ENCODE results near the gene SETDB2.

SETDB2 gene

DNA sequence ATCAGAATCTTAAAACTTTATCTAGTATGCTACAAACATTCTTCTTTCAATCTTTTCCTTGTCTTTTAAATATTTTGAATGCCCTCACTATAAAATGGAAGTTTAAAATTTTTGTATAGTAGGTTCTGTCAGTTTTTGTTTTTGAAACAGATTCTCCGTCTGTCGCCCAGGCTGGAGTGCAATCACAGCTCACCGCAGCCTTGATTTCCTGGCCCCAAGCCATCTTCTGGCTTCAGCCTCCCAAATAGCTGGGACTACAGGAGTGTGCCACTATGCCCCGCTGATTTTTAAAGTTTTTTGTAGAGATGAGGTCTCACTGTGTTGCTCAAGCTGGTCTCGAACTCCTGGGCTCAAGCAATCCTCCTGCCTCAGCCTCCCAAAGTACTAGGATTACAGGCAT lies 72.4 kb downstream of the SETDB2 start:
- Histone ChIP-seq H3K27me3 (replicated peaks) (no peaks in the 10 kb centered on the region), H3K27ac (no peak overlapping the region), H3K4me3 (ENCODE audit: low read depth, low read length) (no peak overlapping the region), H3K36me3 (replicated peaks) (peaks cover 13% of the 10 kb centered on the region)
- in situ Hi-C loops (cut with HindIII; ENCODE audit: low pct_ligation_motif_present, low sequenced_read_pairs), result no loop called here
- TF ChIP-seq, protein P1, sequence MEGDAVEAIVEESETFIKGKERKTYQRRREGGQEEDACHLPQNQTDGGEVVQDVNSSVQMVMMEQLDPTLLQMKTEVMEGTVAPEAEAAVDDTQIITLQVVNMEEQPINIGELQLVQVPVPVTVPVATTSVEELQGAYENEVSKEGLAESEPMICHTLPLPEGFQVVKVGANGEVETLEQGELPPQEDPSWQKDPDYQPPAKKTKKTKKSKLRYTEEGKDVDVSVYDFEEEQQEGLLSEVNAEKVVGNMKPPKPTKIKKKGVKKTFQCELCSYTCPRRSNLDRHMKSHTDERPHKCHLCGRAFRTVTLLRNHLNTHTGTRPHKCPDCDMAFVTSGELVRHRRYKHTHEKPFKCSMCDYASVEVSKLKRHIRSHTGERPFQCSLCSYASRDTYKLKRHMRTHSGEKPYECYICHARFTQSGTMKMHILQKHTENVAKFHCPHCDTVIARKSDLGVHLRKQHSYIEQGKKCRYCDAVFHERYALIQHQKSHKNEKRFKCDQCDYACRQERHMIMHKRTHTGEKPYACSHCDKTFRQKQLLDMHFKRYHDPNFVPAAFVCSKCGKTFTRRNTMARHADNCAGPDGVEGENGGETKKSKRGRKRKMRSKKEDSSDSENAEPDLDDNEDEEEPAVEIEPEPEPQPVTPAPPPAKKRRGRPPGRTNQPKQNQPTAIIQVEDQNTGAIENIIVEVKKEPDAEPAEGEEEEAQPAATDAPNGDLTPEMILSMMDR (IDR thresholded peaks at IDR 0.05; ENCODE audit: low read depth, low read length, missing control alignments), result no peak
- no peak for DNase-seq

DNA sequence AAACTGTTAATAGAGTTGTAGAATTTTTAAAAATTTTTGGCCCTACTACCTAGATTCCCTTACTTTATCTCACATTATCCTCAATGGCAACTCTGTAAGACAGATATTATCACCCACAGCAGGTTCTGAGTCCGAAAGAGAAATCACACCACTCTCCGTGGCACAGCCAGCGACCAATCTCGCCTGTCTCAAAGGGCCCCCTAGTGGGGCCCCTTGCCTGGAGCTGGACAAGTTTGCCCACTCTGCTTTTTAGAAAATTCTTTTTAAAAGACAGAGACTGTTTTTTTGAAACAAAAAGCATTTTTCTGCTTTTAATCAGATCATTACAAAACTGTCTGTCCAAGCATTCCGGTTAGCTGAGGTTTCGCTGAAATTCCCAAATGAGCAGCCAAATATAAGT lies 73.4 kb downstream of the SETDB2 start:
- Histone ChIP-seq H3K27me3 (replicated peaks) (no peaks in the 10 kb centered on the region), H3K36me3 (replicated peaks) (peaks cover 16% of the 10 kb centered on the region), H3K27ac (no peak overlapping the region), H3K4me3 (ENCODE audit: low read depth, low read length) (no peak overlapping the region)
- in situ Hi-C loops (cut with HindIII; ENCODE audit: low pct_ligation_motif_present, low sequenced_read_pairs), result no loop called here
- TF ChIP-seq, protein P1 (IDR thresholded peaks at IDR 0.05; ENCODE audit: low read depth, low read length, missing control alignments), result peak; percentile 72
- DNase-seq, result no peak

DNA sequence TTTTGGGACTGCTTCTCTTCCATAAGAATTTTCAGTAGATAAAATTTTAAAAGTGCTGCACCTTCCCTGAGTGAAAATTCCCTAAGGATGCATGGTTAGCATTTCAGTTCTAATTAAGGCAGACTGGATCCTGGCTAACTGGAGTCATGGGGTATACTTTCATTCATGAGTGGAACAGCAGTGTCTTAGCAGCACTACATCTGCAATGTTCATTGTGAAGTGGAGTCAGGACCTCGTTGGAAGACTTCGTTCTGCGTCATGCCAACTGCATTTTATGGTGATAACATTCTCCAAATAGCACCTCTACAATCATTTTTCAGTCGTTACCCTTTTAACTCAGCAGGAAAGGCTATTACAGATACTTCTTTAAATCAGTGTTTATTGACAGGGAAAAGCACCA lies 77.2 kb downstream of the SETDB2 start:
- no peaks in the 10 kb centered on the region for H3K27me3 ChIP-seq (replicated peaks)
- in situ Hi-C loops (cut with HindIII; ENCODE audit: low pct_ligation_motif_present, low sequenced_read_pairs), result no loop called here
- H3K27ac ChIP-seq, result no peak overlapping the region
- TF ChIP-seq, protein P1 (IDR thresholded peaks at IDR 0.05; ENCODE audit: low read depth, low read length, missing control alignments), result no peak
- H3K4me3 ChIP-seq (ENCODE audit: low read depth, low read length), result no peak overlapping the region
- peaks cover 3% of the 10 kb centered on the region for H3K36me3 ChIP-seq (replicated peaks)
- no peak for DNase-seq

DNA sequence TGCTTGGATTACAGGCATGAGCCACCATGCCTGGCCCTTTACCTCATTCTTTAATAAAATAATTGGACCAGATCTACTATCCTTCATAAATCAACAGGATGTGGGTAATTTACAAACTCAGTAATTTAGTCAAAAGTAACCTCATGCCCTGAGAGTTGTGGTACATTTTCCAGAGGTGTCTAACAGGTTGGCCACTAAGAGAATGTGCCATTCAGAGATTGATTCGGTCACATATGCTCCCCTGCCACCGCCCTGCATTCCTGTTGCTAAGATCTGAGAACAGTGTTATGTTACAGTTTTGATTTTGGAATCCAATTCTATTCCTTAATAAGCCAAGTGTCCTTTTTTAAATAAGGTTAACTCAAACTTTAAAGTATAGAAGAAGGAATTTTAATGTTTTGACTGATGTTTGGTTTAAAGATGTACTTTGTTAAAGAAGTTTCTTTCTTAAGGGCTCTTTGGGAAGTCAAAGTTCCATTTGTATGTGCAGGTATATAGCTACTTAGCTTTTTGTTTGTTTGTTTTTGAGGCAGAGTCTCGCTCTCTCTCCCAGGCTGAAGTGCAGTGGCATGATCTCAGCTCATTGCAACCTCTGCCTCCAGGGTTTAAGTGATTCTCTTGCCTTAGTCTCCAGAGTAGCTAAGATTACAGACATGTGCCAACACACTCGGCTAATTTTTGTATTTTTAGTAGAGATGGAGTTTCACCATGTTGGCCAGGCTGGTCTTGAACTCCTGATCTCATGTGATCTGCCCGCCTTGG lies 80.8 kb downstream of the SETDB2 start:
- H3K4me3 ChIP-seq (ENCODE audit: low read depth, low read length), result no peak overlapping the region
- DNase-seq, result no peak
- H3K36me3 ChIP-seq (replicated peaks), result peaks cover 3% of the 10 kb centered on the region
- H3K27ac ChIP-seq, result no peak overlapping the region
- no peaks in the 10 kb centered on the region for H3K27me3 ChIP-seq (replicated peaks)
- in situ Hi-C loops (cut with HindIII; ENCODE audit: low pct_ligation_motif_present, low sequenced_read_pairs), result no loop called here
- TF ChIP-seq, protein P1 (IDR thresholded peaks at IDR 0.05; ENCODE audit: low read depth, low read length, missing control alignments), result no peak

DNA sequence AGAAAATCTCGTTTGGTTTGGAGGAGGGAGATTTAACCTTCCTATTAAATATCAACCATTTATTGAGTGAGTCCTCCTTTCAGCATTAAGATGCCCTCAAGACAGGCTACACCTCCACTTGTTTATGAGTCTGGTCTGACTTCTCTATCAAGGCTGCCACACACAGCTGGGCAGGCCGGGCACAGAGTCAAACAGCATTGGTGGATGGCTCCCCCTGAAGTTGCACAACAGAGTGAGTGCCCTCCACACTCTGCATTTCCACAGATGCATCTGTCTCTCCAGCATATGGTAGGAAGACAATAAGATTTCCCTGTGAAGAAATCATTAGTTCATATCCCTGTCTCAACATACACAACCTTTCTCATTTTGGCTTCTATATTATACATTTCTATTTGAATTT lies 83.0 kb downstream of the SETDB2 start:
- no peaks in the 10 kb centered on the region for H3K27me3 ChIP-seq (replicated peaks)
- no peak for DNase-seq
- in situ Hi-C loops (cut with HindIII; ENCODE audit: low pct_ligation_motif_present, low sequenced_read_pairs), result no loop called here
- no peak overlapping the region for H3K27ac ChIP-seq
- peaks cover 1% of the 10 kb centered on the region for H3K36me3 ChIP-seq (replicated peaks)
- no peak overlapping the region for H3K4me3 ChIP-seq (ENCODE audit: low read depth, low read length)
- TF ChIP-seq, protein P1 (IDR thresholded peaks at IDR 0.05; ENCODE audit: low read depth, low read length, missing control alignments), result no peak

DNA sequence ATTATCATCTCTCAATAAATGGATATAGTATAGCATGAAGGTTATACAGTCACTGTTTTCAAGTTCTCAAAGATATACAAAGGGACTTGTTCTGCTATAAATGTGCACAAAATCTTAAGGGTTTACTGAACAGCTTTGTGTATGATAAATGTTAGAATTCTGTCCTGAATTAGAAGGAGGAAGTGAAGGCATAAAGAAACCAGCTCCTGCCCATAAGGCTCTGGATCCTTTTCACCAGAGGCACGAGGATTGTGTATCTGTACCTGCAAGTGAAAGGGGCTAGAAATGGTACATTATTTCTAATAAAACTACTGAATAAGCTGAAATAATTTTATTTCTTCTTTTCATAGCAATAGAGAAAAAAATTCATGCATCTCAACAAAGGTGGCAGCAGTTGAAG lies 84.1 kb downstream of the SETDB2 start:
- in situ Hi-C loops (cut with HindIII; ENCODE audit: low pct_ligation_motif_present, low sequenced_read_pairs), result no loop called here
- TF ChIP-seq, protein P1 (IDR thresholded peaks at IDR 0.05; ENCODE audit: low read depth, low read length, missing control alignments), result no peak
- no peak for DNase-seq
- Histone ChIP-seq H3K4me3 (ENCODE audit: low read depth, low read length) (no peak overlapping the region), H3K27ac (no peak overlapping the region), H3K27me3 (replicated peaks) (no peaks in the 10 kb centered on the region), H3K36me3 (replicated peaks) (no peaks in the 10 kb centered on the region)
